Smooth muscle cell (in vitro differentiated cells): Measurements from ENCODE around the gene SPOCK3. TPM values are rescaled to one million over a fixed set of nuclear protein-coding genes. Genes with fewer than 3 reads are reported as not detected.

Experiments used
- DNase-seq: peaks from one replicate; lab custom pipeline; 2025; ENCODE audit not compliant: unreplicated experiment; lab: John Stamatoyannopoulos, UW
- H2AFZ ChIP-seq: fragments of 200-600 bp; sonication (generic); 2 replicates; pipeline ENCODE4 v1.6.0; 2016; ENCODE audit warnings: antibody characterized with exemption, low read depth, mild to moderate bottlenecking
- H3F3A ChIP-seq: fragments of 200-600 bp; sonication (generic); 2 replicates; pipeline ENCODE4 v1.6.0; 2017; ENCODE audit warnings: antibody characterized with exemption, low read depth
- H3K27ac ChIP-seq: fragments of 200-600 bp; sonication (generic); 2 replicates; pipeline ENCODE4 v1.5.1; 2016; ENCODE audit warnings: low read depth, mild to moderate bottlenecking
- H3K27me3 ChIP-seq: fragments of 200-600 bp; sonication (generic); 2 replicates; pipeline ENCODE4 v1.6.1; 2016; ENCODE audit warnings: low read depth, mild to moderate bottlenecking
- H3K36me3 ChIP-seq: fragments of 200-600 bp; sonication (generic); 2 replicates; pipeline ENCODE4 v1.5.1; 2016; ENCODE audit warnings: low read depth
- H3K4me1 ChIP-seq: fragments of 200-600 bp; sonication (generic); 2 replicates; pipeline ENCODE4 v1.5.1; 2016; ENCODE audit warnings: low read depth
- H3K4me2 ChIP-seq: fragments of 200-600 bp; sonication (generic); 2 replicates; pipeline ENCODE4 v1.6.0; 2016; ENCODE audit warnings: mild to moderate bottlenecking
- H3K4me3 ChIP-seq: fragments of 200-600 bp; sonication (generic); 2 replicates; pipeline ENCODE4 v1.5.1; 2016; ENCODE audit warnings: mild to moderate bottlenecking
- H3K79me2 ChIP-seq: fragments of 200-600 bp; sonication (generic); 2 replicates; pipeline ENCODE4 v1.6.0; 2016; ENCODE audit warnings: low read depth, mild to moderate bottlenecking
- H3K9ac ChIP-seq: fragments of 200-600 bp; sonication (generic); 2 replicates; pipeline ENCODE4 v1.6.0; 2016; ENCODE audit warnings: low read depth
- H3K9me3 ChIP-seq: fragments of 200-600 bp; sonication (generic); replicated peaks from 2 replicates; pipeline ENCODE4 v1.5.1; 2016; ENCODE audit warnings: low read depth
- H4K20me1 ChIP-seq: fragments of 200-600 bp; sonication (generic); 2 replicates; pipeline ENCODE4 v1.6.0; 2016; ENCODE audit warnings: low read depth
- WGBS: methylation state at CpG from one replicate; pipeline ENCODE4 v1.1.7; 2016; ENCODE audit warnings: low lambda C conversion rate; 5-methylcytosine and 5-hydroxymethylcytosine counted together
- polyA plus RNA-seq: library from polyadenylated mRNA; unstranded; fragments of >200 nt; fragmentation: Nextera tagmentation; extraction: Ambion mirVana; gene quantifications from 2 replicates; pipeline ENCODE4 v1.2.1, GENCODE V29; 2016
- total RNA-seq: library from RNA; depleted of rRNA; stranded (reverse); fragments of >200 nt; gene quantifications from 2 replicates; pipeline ENCODE4 v1.2.3, GENCODE V29; 2014
- TF ChIP-seq, protein P1 (sequence below): fragments of 200-600 bp; sonication (generic); IDR thresholded peaks from 2 replicates; pipeline ENCODE4 v1.5.1; 2017; ENCODE audit warnings: borderline replicate concordance, mild to moderate bottlenecking, antibody characterized with exemption; ENCODE audit not compliant: insufficient read depth, poor library complexity, severe bottlenecking

SPOCK3 gene
- total and polyA plus RNA-seq, 2 experiments from 2014 or later, result 0.49 TPM; not detected in 1

GRCh38 chr4:167171928-167172327 lies 62.4 kb downstream of the SPOCK3 start:
- TF ChIP-seq, protein P1, sequence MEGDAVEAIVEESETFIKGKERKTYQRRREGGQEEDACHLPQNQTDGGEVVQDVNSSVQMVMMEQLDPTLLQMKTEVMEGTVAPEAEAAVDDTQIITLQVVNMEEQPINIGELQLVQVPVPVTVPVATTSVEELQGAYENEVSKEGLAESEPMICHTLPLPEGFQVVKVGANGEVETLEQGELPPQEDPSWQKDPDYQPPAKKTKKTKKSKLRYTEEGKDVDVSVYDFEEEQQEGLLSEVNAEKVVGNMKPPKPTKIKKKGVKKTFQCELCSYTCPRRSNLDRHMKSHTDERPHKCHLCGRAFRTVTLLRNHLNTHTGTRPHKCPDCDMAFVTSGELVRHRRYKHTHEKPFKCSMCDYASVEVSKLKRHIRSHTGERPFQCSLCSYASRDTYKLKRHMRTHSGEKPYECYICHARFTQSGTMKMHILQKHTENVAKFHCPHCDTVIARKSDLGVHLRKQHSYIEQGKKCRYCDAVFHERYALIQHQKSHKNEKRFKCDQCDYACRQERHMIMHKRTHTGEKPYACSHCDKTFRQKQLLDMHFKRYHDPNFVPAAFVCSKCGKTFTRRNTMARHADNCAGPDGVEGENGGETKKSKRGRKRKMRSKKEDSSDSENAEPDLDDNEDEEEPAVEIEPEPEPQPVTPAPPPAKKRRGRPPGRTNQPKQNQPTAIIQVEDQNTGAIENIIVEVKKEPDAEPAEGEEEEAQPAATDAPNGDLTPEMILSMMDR, result no peak
- Histone ChIP-seq H2AFZ (no peak overlapping the region), H3K9ac (no peak overlapping the region), H3F3A (no peaks in the 10 kb centered on the region), H3K4me3 (no peak overlapping the region), H4K20me1 (no peaks in the 10 kb centered on the region), H3K36me3 (no peaks in the 10 kb centered on the region), H3K4me1 (no peaks in the 10 kb centered on the region), H3K9me3 (no peaks in the 10 kb centered on the region), H3K4me2 (no peak overlapping the region), H3K27ac (no peak overlapping the region), H3K27me3 (no peaks in the 10 kb centered on the region), H3K79me2 (no peaks in the 10 kb centered on the region)
- WGBS, result 70% methylated on average over 1 of the region's 1 CpG
- DNase-seq, result no peak

DNA sequence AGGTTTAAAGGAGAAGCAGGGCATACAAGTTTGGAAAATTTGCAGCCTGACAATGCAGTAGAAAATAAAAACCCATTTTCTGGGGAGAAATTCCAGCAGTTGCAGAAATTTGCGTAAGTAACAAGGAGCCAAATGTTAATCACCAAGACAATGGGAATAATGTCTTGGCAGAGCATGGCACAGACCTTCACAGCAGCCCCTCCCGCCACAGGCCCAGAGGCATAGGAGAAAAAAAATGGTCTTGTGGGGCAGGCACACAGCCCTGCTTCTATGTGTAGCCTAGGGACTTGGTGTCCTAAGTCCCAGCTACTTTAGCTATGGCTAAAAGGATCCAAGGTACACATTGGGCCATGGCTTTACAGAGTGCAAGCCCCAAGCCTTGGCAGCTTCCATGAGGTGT lies 65.7 kb downstream of the SPOCK3 start:
- H3K27me3 ChIP-seq, result no peaks in the 10 kb centered on the region
- H3K4me2 ChIP-seq, result no peak overlapping the region
- 93% methylated on average over 2 of the region's 2 CpGs for WGBS
- H4K20me1 ChIP-seq, result no peaks in the 10 kb centered on the region
- H3K4me3 ChIP-seq, result no peak overlapping the region
- H3K9me3 ChIP-seq, result no peaks in the 10 kb centered on the region
- H2AFZ ChIP-seq, result no peak overlapping the region
- H3K36me3 ChIP-seq, result no peaks in the 10 kb centered on the region
- no peak overlapping the region for H3K9ac ChIP-seq
- no peak overlapping the region for H3K27ac ChIP-seq
- TF ChIP-seq, protein P1, result no peak
- no peaks in the 10 kb centered on the region for H3F3A ChIP-seq
- H3K79me2 ChIP-seq, result no peaks in the 10 kb centered on the region
- no peaks in the 10 kb centered on the region for H3K4me1 ChIP-seq
- no peak for DNase-seq

GRCh38 chr4:167150587-167150986 lies 83.7 kb downstream of the SPOCK3 start:
- no peaks in the 10 kb centered on the region for H3F3A ChIP-seq
- no peak overlapping the region for H3K9ac ChIP-seq
- H3K79me2 ChIP-seq, result no peaks in the 10 kb centered on the region
- no peaks in the 10 kb centered on the region for H3K27me3 ChIP-seq
- no peaks in the 10 kb centered on the region for H3K9me3 ChIP-seq
- DNase-seq, result no peak
- no peaks in the 10 kb centered on the region for H3K4me1 ChIP-seq
- H3K27ac ChIP-seq, result no peak overlapping the region
- H3K36me3 ChIP-seq, result no peaks in the 10 kb centered on the region
- 94% methylated on average over 4 of the region's 4 CpGs for WGBS
- no peak overlapping the region for H3K4me3 ChIP-seq
- TF ChIP-seq, protein P1, result no peak
- no peaks in the 10 kb centered on the region for H4K20me1 ChIP-seq
- no peak overlapping the region for H2AFZ ChIP-seq
- H3K4me2 ChIP-seq, result no peak overlapping the region

DNA sequence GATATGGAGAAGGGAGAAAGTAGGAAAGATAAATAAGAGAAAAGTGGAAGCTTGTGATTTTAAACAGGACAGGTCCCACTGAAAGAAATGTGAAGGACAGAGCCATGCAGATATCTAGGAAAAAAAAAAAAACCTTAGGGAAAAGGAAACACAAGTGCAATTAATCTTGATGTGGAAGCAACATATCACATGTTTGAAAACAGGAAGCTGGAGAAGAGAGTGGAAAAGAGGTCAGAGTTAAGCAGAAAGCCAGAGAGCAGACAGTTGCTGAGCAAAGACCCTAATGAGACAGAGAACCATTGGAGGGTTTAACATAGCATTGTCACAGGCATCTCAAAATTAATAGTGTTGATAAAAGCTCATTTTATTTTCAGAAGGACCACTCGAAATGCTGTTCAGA lies 89.7 kb downstream of the SPOCK3 start:
- H3K4me2 ChIP-seq, result no peak overlapping the region
- no peak for DNase-seq
- TF ChIP-seq, protein P1, result no peak
- no peaks in the 10 kb centered on the region for H3K36me3 ChIP-seq
- H4K20me1 ChIP-seq, result no peaks in the 10 kb centered on the region
- no peak overlapping the region for H2AFZ ChIP-seq
- no peaks in the 10 kb centered on the region for H3F3A ChIP-seq
- no peaks in the 10 kb centered on the region for H3K4me1 ChIP-seq
- WGBS, result 32% methylated on average over 1 of the region's 1 CpG
- no peak overlapping the region for H3K4me3 ChIP-seq
- no peaks in the 10 kb centered on the region for H3K79me2 ChIP-seq
- H3K9me3 ChIP-seq, result no peaks in the 10 kb centered on the region
- no peak overlapping the region for H3K9ac ChIP-seq
- no peak overlapping the region for H3K27ac ChIP-seq
- no peaks in the 10 kb centered on the region for H3K27me3 ChIP-seq
